A673 (cell line): ENCODE measurements around the gene SDK1.

Experiments
- EZH2 ChIP-seq: fragments of 200-600 bp; sonication (generic); IDR thresholded peaks from 2 replicates; pipeline ENCODE4 v1.6.1; 2017; ENCODE audit warnings: borderline replicate concordance, low read depth, mild to moderate bottlenecking, mixed read lengths, antibody characterized with exemption, low read length; ENCODE audit not compliant: poor library complexity, severe bottlenecking
- TF ChIP-seq, protein P1 (sequence below): fragments of 300-800, 200-600 bp; sonication (generic); conservative IDR thresholded peaks from 2 replicates; pipeline ENCODE4 v1.5.1; 2017; ENCODE audit warnings: low read depth, mild to moderate bottlenecking, antibody characterized with exemption, low read length, moderate library complexity, mixed read lengths

- TF ChIP-seq, protein P1, sequence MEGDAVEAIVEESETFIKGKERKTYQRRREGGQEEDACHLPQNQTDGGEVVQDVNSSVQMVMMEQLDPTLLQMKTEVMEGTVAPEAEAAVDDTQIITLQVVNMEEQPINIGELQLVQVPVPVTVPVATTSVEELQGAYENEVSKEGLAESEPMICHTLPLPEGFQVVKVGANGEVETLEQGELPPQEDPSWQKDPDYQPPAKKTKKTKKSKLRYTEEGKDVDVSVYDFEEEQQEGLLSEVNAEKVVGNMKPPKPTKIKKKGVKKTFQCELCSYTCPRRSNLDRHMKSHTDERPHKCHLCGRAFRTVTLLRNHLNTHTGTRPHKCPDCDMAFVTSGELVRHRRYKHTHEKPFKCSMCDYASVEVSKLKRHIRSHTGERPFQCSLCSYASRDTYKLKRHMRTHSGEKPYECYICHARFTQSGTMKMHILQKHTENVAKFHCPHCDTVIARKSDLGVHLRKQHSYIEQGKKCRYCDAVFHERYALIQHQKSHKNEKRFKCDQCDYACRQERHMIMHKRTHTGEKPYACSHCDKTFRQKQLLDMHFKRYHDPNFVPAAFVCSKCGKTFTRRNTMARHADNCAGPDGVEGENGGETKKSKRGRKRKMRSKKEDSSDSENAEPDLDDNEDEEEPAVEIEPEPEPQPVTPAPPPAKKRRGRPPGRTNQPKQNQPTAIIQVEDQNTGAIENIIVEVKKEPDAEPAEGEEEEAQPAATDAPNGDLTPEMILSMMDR, result no peak
- TF ChIP-seq EZH2, result no peak
These were observed 566.8 kb downstream of the SDK1 start for GRCh38 chr7:3867863-3868262.
